HG03469 (cell line): ENCODE results near the gene NUP93.
"Not testable (repeated sequence)": the region's sequence is repeated elsewhere in the genome, so short reads cannot be mapped to it uniquely, and the experiment has no call there.

Source experiments
- ATAC-seq: cut with Tn5 transposase; IDR thresholded peaks from one replicate; pipeline ENCODE4 v1.9.1; 2021; ENCODE audit warnings: mild to moderate bottlenecking, moderate library complexity, moderate number of reproducible peaks; ENCODE audit not compliant: unreplicated experiment

Gene NUP93

DNA sequence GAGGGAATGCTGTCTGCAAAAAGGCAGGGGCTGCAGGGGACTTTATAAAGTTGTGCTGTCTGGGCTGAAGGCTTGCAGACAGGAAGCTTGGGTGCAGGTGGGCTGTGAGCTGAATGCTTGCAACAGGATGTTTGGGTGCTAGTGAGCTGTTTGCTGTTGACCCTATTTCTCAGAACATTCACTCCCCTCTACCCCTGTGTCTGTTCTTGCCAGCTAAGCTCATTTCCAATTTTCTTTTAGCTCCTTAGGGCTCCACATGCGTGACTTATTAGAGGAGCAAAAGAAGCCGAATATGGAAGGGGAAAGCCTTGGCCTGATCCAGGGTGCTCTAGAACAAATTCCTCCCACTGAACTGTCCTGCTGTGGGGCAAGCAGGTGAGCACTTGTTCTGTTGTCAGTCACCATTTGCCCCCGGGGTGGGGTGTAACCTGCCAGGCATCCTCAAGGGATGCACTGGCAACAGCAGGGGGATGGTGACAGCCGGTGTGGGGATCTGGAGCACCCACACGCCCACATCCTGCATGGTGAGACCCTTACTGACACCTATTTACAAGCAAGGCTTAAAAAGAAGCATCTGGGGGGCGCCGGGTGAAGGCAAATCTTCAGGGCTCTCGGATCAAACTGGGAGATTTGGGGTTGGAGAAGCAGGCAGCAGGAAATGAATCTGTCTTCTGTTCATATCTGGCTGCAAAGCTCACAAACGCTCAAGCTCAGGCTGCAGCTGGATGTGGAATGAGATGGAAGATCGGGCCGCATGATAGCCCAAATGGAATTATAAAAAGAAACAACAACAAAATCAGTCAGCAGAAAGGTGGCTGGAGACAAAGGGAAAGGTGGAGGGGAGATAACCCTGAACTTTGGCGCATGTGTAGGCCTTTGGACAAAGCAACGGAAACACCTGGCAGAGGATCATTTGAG, 21.1 kb upstream of the NUP93 start:
- no peak for ATAC-seq

DNA sequence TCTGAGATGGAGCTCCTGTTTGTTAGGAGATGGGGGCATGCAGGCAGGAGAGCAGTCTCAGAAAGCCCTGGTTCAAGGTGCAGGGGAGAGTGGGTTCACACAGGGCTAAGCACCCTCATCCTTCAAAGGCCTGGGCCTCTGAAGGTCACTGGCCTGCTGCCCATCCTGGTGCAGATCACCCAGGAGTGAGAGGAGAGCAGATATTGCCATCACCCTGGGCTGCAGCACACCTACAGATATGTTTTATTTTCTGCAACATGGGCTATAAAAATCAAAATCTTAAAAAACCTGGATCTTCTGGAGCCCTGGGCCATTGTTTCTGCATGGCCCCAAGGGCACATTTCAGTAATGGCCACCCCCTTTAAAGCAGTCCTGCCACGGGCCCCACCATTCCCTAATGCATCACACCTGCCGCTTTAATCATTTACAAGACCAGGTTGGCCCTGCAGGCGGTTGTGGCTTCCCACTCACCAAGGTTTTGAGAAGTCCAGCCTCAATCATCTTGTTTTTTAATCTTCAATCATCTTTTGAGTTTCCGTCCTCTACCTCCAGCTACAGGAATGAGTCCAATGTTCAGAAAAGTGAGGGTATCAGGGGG, 20.4 kb upstream of the NUP93 start:
- no peak for ATAC-seq

DNA sequence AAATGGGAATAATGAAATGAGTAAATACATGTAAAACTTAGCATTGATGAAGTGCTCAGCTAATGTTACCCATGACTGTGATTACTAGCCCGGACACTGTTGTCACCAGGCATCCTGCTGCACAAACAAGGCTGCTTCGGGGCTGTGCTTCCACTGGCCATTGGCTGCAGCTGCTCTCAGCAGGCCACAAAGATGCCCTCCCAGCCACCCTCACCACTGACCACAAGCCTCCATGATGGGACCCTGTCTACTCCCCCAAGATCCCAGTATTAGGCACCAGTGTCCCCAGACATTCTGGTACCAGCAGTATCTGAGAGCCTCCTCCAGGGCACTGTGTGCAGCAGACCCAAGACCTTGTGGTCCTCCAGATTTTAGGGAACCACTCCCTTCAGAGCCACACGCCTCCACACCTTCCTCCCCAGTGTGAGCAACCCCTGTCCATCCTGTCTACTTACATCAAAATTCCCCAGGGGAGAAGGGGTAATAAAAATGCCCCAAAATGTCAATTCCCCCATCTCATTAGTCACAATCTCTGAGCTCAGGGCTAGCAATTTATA, 19.7 kb upstream of the NUP93 start:
- no peak for ATAC-seq

DNA sequence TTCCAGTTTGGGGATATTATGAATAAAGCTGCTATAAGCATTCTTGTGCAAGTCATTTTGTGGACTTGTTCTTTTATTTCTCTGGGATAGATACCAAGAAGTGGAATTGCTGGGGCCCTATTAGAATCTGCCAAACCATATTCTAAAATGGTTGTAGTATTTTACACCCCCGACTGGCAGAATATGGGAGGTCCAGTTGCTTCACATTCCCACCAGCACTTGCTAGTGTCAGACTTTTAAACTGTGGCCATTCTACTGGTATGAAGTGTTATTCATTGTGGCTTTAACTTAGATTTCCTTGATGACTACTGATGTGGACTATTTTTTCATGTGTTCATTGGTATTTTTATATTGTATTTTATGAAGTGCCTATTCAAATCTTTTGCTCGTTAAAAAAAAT, 18.1 kb upstream of the NUP93 start:
- no peak for ATAC-seq

DNA sequence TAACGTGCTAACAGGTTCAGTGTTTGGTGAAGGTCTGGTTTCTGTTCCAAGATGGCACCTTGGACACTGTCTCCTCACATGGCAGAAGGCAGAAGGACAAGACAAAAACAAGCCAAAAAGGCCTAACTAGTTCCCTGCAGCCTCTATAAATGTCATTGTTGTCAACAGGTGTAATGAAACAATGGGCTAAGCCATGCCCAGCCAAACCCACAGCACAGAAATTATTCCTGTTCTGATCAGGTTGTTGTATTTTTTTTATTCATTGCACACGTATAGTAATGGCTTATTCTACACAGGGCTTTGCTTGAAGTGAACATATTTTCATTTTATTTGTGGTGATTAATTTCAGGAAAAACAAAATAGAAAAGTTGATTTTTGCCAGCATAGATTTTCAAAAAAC, 16.1 kb upstream of the NUP93 start:
- no peak for ATAC-seq

DNA sequence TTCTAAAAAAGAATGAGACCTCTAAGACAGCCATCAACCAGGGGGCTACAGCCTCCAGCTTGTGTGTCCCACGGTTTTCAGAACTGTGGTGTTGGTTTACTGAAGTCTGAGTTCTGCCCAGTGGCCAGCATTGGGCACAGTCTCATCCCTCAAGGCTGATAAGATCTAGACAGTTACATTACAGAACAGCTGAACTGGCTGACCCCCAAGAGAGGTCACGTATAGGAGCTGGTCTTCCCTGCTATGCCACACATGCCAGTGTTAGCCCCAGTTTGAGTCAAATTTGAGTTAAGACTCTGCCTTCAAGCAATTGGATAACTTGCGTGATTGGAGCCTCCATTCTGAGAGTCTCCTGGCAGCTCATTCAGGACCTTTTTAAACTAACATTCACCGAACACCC, 14.8 kb upstream of the NUP93 start:
- no peak for ATAC-seq

DNA sequence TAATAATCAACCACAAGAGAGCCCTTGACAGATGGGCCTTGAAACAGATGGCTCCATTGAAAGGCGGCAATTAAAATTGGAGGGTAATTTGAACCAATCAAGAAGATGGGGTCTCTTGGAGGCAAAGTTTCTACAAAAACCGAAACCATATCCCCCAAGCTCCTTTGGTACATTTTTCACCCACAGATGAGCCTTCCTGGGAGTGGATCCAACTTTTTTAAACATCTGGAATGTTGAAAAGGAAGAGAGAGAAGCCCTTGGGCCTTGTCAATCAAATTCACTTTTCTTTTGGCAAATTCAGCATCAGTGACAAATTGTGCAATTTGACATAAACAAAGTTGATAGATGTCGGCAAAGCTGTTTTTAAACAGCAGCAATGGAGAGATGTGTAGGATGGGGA, 13.2 kb upstream of the NUP93 start:
- ATAC-seq = no peak

DNA sequence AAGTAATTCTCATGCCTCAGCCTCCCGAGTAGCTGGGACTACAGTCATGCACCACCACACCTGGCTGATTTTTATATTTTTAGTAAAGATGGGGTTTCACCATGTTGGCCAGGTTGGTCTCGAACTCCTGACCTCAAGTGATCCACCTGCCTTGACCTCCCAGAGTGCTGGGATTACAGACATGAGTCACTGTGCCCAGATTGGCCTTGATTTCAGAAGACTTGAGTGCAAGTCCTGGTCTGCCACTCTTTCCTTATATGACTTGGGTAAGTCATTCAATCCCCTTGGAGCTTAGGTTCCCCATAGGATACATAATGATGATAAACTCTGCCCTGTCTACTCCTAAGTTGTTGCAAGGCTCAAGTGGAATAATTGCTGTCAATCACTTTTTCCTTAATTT, 12.4 kb upstream of the NUP93 start:
- not testable (repeated sequence) for ATAC-seq

DNA sequence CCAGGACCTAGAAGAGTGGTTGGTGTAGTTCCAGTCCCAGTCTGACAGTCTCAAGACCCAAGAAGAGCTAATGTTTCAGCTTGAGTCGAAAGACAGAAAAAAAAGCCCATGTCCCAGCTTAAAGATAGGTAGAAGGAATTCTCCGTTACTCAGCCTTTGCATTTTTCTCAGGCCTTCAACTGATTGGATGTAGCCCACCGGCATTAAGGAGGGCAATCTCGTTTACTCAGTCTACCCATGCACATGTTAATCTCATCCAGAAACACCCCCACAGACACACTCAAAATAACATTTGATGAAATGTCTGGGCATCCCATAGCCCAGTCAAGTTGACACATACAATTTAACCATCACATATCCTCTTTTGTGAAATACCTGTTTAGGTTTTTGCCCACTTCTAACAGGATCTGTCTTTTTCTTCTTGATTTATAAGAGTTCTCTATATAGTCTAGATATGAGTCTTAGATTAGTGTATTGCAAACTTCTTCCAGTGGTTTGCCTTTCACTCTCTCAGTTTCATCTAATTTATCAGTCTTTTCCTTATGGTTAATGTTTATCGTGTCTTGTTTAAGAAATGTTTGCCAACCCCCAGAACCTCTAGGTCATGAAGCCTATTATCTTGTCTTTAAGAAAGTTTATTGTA, 7.6 kb upstream of the NUP93 start:
- no peak for ATAC-seq

DNA sequence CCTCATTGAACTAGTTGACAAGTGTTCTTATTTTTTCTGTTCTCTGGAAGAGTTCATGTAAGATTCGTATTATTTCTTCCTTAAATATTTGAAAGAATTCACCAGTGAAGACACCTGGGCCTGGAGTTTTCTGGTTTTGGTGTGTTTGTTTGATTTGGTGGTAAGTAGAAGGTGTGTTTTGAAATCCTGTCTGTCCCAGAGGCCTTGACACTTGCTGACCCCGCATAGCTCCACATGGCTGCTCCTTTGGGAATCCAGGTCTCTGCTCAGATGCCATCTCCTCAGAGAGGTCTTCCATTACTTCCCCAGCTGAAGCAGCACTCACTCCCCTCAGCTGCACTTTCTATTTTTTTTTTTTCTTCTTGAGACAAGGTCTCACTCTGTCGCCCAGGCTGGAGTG, 5.7 kb upstream of the NUP93 start:
- ATAC-seq = no peak

DNA sequence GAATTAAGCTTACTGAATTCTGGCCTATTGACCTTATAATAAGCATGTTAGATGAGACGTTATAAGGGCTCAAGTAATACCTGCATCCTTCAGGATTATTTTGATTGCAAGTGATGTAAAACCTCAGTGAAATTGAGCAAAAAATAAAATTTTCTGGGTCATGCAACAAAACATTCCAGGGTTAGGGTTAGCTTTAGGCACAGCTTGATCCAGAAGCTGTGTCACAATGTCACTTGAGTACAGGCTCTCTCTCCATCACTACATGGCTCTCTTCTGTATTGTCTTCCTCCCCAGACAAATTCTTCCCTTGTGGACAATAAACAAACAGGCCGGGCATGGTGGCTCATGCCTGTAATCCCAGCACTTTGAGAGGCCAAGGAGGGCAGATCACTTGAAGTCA, 3.6 kb upstream of the NUP93 start:
- ATAC-seq = no peak

DNA sequence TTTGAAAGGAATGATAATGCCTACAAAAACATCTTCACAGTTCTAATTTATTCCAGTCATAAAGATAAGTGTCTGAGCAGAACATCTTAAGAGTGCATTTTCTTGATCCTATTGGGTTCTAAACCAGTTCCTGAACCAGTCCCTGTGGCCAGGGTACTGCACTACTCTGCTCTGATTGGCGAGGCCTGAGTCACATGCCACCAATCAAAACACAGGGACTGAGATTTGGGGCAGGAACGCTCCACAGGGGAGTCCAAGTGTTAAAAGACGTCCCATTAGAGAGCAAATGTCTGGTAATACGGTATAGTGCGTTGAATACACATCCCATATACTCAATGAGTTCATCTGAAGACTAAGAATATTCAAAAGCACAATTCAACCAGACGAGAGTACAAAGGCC, 3.0 kb upstream of the NUP93 start:
- no peak for ATAC-seq

DNA sequence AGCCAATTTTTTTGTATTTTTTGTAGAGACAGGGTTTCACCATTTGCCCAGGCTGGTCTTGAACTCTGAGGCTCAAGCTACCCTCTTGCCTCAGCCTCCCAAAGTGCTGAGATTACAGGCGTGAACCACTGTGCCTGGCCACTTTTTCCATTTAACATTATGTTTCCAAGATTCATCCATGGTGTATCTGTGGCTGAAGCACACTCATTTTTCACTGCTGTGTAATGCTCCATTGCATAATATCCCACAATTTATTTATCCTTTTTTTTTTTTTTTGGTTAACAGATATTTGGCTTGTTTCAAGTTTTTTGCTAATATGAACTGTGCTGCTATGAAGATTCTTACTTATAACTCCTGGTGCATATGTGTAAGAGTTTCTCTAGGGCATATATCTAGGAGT, 1.9 kb upstream of the NUP93 start:
- ATAC-seq = no peak

DNA sequence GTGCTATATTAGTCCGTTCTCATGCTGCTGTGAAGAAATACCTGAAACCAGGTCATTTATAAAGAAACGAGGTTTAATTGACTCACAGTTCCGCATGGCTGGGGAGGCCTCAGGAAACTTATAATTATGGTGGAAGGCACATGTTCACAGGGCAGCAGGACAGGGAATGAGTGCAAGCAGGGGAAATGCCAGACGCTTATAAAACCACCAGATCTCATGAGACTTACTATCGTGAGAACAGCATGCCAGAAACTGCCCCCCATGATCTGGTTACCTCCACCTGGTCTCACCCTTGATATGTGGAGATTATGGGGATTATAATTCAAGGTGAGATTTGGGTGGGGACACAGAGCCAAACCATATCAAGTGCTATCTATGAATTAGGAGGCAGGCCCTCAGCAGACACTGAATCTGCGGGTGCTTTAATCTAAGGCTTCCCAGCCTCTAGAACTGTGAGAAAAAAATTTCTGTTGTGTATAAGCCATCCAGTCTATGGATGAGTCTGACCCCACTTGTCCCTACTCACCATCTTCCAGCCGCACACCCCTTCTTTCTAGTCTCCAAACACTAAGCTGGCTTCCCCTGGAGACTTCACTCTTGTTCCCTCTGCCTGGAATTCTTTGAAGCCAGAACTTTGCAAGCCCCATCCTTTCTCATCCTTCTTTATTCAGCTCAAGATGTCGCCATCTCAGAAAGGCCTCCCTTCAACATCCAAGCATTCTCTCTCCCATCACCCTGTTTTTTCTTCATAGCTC, 772 bp upstream of the NUP93 start:
- ATAC-seq = no peak

DNA sequence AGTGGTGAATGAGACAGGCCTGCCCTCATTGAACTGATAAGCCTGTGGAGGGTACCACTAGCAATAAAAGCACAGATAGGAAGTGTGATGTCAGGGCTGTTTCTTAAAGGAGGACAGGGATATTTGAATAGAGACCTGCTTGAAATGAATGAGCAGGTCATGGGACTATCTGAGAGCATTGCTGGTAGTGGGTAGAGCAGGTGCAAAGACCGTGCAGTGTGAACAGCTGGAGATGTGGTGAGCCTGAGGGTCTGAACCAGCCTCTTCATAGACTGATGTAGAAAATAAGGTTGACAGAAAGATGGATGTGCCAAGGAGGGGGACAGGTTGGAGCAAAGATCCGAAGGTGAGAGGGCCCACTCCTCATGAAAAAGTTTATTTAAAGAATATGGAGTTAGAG, 2.4 kb downstream of the NUP93 start:
- ATAC-seq = no peak

DNA sequence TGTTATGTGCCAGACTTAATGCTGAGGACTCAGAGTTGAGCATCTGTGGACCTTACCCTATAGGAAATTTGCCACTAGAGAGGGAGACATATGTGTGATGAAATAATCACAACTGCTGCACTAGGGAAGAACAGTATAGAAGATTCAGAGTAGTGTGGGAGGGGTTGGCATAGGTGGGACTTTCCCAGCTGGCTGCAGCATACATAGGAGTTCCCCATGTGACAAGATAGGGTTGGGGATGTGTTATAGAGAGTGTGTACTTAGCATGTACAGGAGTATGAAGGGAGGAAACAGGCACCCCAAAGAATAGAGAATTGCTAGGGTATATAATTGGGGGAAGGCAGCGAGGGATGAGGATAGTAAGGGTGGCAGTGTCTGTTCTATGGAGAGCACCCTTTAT, 2.9 kb downstream of the NUP93 start:
- no peak for ATAC-seq

DNA sequence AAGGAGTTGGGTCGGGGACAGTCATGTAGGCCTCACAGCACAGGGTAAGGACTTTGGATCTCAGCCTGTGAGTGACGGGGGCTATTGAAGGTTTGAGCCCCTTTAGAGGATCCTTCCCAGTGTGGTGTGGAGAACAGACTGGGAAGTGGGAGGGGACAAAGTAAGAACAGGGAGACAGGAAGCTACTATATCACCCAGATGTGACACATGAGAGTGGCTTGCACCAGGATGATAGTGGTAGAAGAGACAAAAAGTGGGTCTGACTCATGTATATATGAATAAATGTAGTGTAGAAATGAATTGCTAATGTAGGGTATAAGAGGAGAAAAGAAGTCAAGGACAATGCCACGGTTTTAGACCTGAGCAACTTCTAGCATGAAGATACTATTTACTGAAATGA, 4.5 kb downstream of the NUP93 start:
- no peak for ATAC-seq

DNA sequence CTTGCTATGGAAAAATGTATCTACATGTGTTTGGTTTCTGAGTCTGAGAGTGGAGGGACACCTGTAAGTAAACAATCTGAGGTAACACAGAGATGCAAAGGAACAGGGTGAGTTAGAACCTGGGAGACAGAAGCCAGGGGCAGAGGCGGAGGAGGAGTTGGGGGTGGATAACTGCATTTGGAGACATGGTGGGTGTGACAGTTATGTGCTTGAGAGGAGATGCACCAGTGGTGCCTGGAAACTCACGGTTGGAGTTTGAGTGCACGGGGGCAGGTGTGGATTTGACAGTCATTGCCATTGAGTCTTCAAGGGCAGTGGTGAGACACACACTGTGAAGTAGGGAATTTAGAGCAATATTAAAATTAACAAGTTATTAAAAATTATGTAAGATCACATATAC, 6.5 kb downstream of the NUP93 start:
- ATAC-seq = no peak

DNA sequence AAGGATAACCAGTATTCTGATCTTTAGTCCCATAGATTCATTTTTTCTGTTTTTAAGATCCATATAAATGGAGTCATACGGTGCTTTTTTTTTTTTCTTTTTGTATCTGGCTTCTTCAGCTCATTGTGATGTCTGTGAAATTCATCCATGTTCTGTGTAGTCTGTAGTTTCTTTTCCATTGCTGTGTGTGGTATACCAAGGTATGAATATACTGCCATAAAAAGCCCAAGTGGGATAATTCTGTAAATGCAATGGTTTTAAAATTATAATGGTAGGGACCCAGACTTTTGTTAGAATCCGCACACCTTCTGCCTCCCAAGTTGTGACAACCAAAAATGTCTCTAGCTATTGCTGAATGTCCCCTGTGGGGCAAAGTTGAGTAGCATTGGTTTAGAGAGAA, 7.6 kb downstream of the NUP93 start:
- ATAC-seq = no peak

DNA sequence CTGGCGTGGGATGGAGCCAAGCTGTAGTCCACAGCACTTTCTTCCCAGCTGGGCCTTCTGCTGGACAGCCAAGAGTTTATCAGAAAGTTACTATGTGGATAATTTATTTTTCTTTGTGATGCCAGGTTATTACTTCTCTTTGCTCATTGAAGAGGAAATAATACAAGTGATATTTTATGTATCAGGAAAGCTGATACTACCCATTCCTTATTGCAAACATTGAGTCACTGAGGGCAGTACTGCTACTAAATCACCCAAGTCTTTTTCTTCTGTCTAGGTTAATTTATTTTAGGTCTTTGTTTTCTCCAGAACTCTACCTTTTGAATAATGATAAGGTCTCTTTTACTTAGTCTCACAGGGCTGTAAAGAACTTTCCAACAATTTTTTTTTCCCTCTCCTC, 8.3 kb downstream of the NUP93 start:
- ATAC-seq = no peak

DNA sequence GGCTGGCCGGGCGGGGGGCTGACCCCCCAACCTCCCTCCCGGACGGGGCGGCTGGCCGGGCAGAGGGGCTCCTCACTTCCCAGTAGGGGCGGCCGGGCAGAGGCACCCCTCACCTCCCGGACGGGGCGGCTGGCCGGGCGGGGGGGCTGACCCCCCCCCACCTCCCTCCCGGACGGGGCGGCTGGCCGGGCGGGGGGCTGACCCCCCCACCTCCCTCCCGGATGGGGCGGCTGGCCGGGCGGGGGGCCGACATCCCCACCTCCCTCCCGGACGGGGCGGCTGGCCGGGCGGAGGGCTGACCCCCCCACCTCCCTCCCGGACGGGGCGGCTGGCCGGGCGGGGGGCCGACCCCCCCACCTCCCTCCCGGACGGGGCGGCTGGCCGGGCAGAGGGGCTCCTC, 9.4 kb downstream of the NUP93 start:
- not testable (repeated sequence) for ATAC-seq
